H9 (cell line): ENCODE measurements around the gene HOXB6. TPM values are rescaled to one million over a fixed set of nuclear protein-coding genes. Genes with fewer than 3 reads are reported as not detected.

ENCODE experiments used
- DNase-seq: peaks from one replicate; pipeline ENCODE4 v3.0.0-alpha.2; 2017
- H2AFZ ChIP-seq: one replicate; pipeline ENCODE4 v1.6.1; 2013; ENCODE audit warnings: mild to moderate bottlenecking, low read length, control low read depth, moderate library complexity
- H2AK5ac ChIP-seq: 2 replicates; pipeline ENCODE4 v1.6.1; 2013; ENCODE audit warnings: low read length, control low read depth, mixed read lengths; ENCODE audit not compliant: insufficient read length
- H2BK120ac ChIP-seq: one replicate; pipeline ENCODE4 v1.6.1; 2013; ENCODE audit warnings: low read depth, mild to moderate bottlenecking, low read length, control low read depth, inconsistent platforms; ENCODE audit not compliant: poor library complexity, severe bottlenecking
- H2BK12ac ChIP-seq: 2 replicates; pipeline ENCODE4 v1.6.1; 2013; ENCODE audit warnings: low read length, control low read depth, mixed read lengths, low read depth; ENCODE audit not compliant: insufficient read length
- H2BK15ac ChIP-seq: 2 replicates; pipeline ENCODE4 v1.6.1; 2013; ENCODE audit warnings: low read depth, low read length, control low read depth
- H2BK20ac ChIP-seq: one replicate; pipeline ENCODE4 v1.6.1; 2013; ENCODE audit warnings: low read depth, mild to moderate bottlenecking, low read length, control low read depth, inconsistent platforms; ENCODE audit not compliant: poor library complexity, severe bottlenecking
- H2BK5ac ChIP-seq: 2 replicates; pipeline ENCODE4 v1.6.1; 2013; ENCODE audit warnings: low read length, control low read depth, mixed read lengths; ENCODE audit not compliant: insufficient read length
- H3K14ac ChIP-seq: 2 replicates; pipeline ENCODE4 v1.6.1; 2013; ENCODE audit warnings: low read length, control low read depth; ENCODE audit not compliant: insufficient read depth
- H3K18ac ChIP-seq: 2 replicates; pipeline ENCODE4 v1.6.1; 2013; ENCODE audit warnings: low read depth, mild to moderate bottlenecking, mixed read lengths, low read length, control low read depth; ENCODE audit not compliant: insufficient read length
- H3K23ac ChIP-seq: 2 replicates; pipeline ENCODE4 v1.6.1; 2013; ENCODE audit warnings: low read length, control low read depth, mixed read lengths, low read depth; ENCODE audit not compliant: insufficient read length
- H3K23me2 ChIP-seq: 2 replicates; pipeline ENCODE4 v1.6.1; 2013; ENCODE audit warnings: low read depth, mild to moderate bottlenecking, mixed read lengths, low read length, control low read depth; ENCODE audit not compliant: insufficient read length, poor library complexity, severe bottlenecking
- H3K27ac ChIP-seq: 2 replicates; pipeline ENCODE4 v1.5.1; 2013; ENCODE audit warnings: low read length, control low read depth, mixed read lengths, low read depth; ENCODE audit not compliant: insufficient read length
- H3K27me3 ChIP-seq: 2 replicates; pipeline ENCODE4 v1.6.1; 2013; ENCODE audit warnings: low read length, control low read depth, inconsistent platforms; ENCODE audit not compliant: insufficient read depth
- H3K4ac ChIP-seq: 2 replicates; pipeline ENCODE4 v1.6.1; 2013; ENCODE audit warnings: low read depth, mild to moderate bottlenecking, control low read depth, inconsistent platforms, low read length, moderate library complexity
- H3K4me1 ChIP-seq: 2 replicates; pipeline ENCODE4 v1.6.1; 2013; ENCODE audit warnings: low read length, control low read depth, inconsistent platforms; ENCODE audit not compliant: insufficient read depth
- H3K4me2 ChIP-seq: 2 replicates; pipeline ENCODE4 v1.6.1; 2013; ENCODE audit warnings: low read length, control low read depth, mixed read lengths; ENCODE audit not compliant: insufficient read length, insufficient read depth
- H3K56ac ChIP-seq: 2 replicates; pipeline ENCODE4 v1.6.1; 2013; ENCODE audit warnings: low read depth, mild to moderate bottlenecking, mixed read lengths, low read length, control low read depth; ENCODE audit not compliant: insufficient read length
- H3K79me1 ChIP-seq: 2 replicates; pipeline ENCODE4 v1.6.1; 2013; ENCODE audit warnings: low read depth, mild to moderate bottlenecking, moderate library complexity, low read length, control low read depth, inconsistent platforms; ENCODE audit not compliant: insufficient read depth, poor library complexity, severe bottlenecking
- H3K79me2 ChIP-seq: 2 replicates; pipeline ENCODE4 v1.6.1; 2013; ENCODE audit warnings: low read length, control low read depth, inconsistent platforms; ENCODE audit not compliant: insufficient read depth
- H3K9ac ChIP-seq: 2 replicates; pipeline ENCODE4 v1.6.1; 2013; ENCODE audit warnings: low read length, control low read depth, mixed read lengths; ENCODE audit not compliant: insufficient read length; ENCODE audit errors: extremely low read depth
- H3K9me3 ChIP-seq: one replicate; pipeline ENCODE4 v1.6.1; 2013; ENCODE audit warnings: low read depth, low read length, inconsistent platforms; ENCODE audit not compliant: control insufficient read depth
- H3T11ph ChIP-seq: one replicate; pipeline ENCODE4 v1.6.1; 2013; ENCODE audit warnings: mild to moderate bottlenecking, low read length, control low read depth, inconsistent platforms
- H4K20me1 ChIP-seq: one replicate; pipeline ENCODE4 v1.6.1; 2013; ENCODE audit not compliant: control insufficient read depth, insufficient read length, insufficient read depth
- H4K5ac ChIP-seq: 2 replicates; pipeline ENCODE4 v1.6.1; 2013; ENCODE audit warnings: low read depth, mild to moderate bottlenecking, mixed read lengths, low read length, control low read depth; ENCODE audit not compliant: insufficient read length
- H4K8ac ChIP-seq: replicated peaks from 2 replicates; pipeline ENCODE4 v1.6.1; 2013; ENCODE audit warnings: low read length, control low read depth, mixed read lengths, low read depth; ENCODE audit not compliant: insufficient read length
- H4K91ac ChIP-seq: 2 replicates; pipeline ENCODE4 v1.6.1; 2013; ENCODE audit warnings: low read depth, mild to moderate bottlenecking, moderate library complexity, mixed read lengths, low read length, control low read depth; ENCODE audit not compliant: insufficient read length
- H3K27ac Mint-ChIP-seq, 3 experiments: 2 replicates in 2 of 3; 3 replicates in 1 of 3; pipeline ENCODE4 v1.8.0; 2020 to 2021; ENCODE audit warnings: mixed read lengths in 3 of 3, mild to moderate bottlenecking in 1 of 3, moderate library complexity in 1 of 3
- H3K27me3 Mint-ChIP-seq: 2 replicates; pipeline ENCODE4 v1.8.0; 2021; ENCODE audit warnings: low read depth, mild to moderate bottlenecking, moderate library complexity, mixed read lengths
- H3K36me3 Mint-ChIP-seq, 3 experiments: 2 replicates in 2 of 3; 3 replicates in 1 of 3; pipeline ENCODE4 v1.8.0; 2020 to 2021; ENCODE audit warnings: low read depth in 3 of 3, mixed read lengths in 3 of 3; ENCODE audit not compliant: insufficient read depth in 1 of 3
- H3K4me1 Mint-ChIP-seq, 2 experiments: 2 replicates each; pipeline ENCODE4 v1.8.0; 2020; ENCODE audit warnings: mixed read lengths in 2 of 2
- H3K4me3 Mint-ChIP-seq, 2 experiments: 2 replicates in 1 of 2; 3 replicates in 1 of 2; pipeline ENCODE4 v1.8.0; 2020 to 2021; ENCODE audit warnings: mild to moderate bottlenecking in 2 of 2, mixed read lengths in 2 of 2, moderate library complexity in 1 of 2
- H3K9me3 Mint-ChIP-seq, 2 experiments: 2 replicates in 1 of 2; 3 replicates in 1 of 2; pipeline ENCODE4 v1.8.0; 2020; ENCODE audit warnings: mild to moderate bottlenecking in 2 of 2, mixed read lengths in 2 of 2, moderate library complexity in 1 of 2
- CTCF ChIP-seq: fragments of 200-600 bp; sonication (generic); conservative IDR thresholded peaks from 3 replicates; pipeline ENCODE4 v1.8.0; 2021; ENCODE audit warnings: antibody characterized with exemption, mild to moderate bottlenecking
- WGBS: extraction: QIAGEN DNeasy Blood & Tissue Kit; methylation state at CpG from one replicate; pipeline ENCODE4 v1.1.7; 2013; ENCODE audit warnings: missing lambda C conversion rate, low lambda C conversion rate, mixed read lengths; ENCODE audit not compliant: insufficient read length; ENCODE audit errors: extremely low coverage; 5-methylcytosine and 5-hydroxymethylcytosine counted together
- total RNA-seq: library from RNA; stranded (reverse); gene quantifications from 2 replicates; pipeline ENCODE4 v1.2.1, GENCODE V29; 2021

Gene HOXB6
- total RNA-seq, 1 experiment from 2014 or later, result not detected

- Histone ChIP-seq H3K56ac (no peak overlapping the region), H2AFZ (no peak overlapping the region), H3K23ac (no peak overlapping the region), H3K4ac (no peak overlapping the region), H4K20me1 (no peaks in the 10 kb centered on the region), H3K18ac (no peak overlapping the region), H3K27ac (no peak overlapping the region), H3K79me1 (no peaks in the 10 kb centered on the region), H2BK5ac (no peak overlapping the region), H4K5ac (no peak overlapping the region), H2BK120ac (no peak overlapping the region), H3K23me2 (no peaks in the 10 kb centered on the region), H4K8ac (no peak overlapping the region), H3K4me1 (no peaks in the 10 kb centered on the region), H4K91ac (no peak overlapping the region), H2BK20ac (no peak overlapping the region), H3K79me2 (no peaks in the 10 kb centered on the region), H3T11ph (no peak overlapping the region), H3K14ac (no peak overlapping the region), H3K9ac (no peak overlapping the region), H3K27me3 (peaks cover 99% of the 10 kb centered on the region), H3K9me3 (no peaks in the 10 kb centered on the region), H2BK12ac (no peak overlapping the region), H3K4me2 (peak overlapping the region; percentile 13), H2AK5ac (no peak overlapping the region), H2BK15ac (no peak overlapping the region)
- H3K9me3 Mint-ChIP-seq, result peaks cover 0 to 21% of the 10 kb centered on the region in 2 experiments; a peak in 2 of 5 replicates
- WGBS, result no CpG with 5 or more reads among the region's 16 CpGs
- H3K4me3 Mint-ChIP-seq, result no peak overlapping the region
- H3K27me3 Mint-ChIP-seq, result peaks cover 100% of the 10 kb centered on the region
- no peak overlapping the region for H3K27ac Mint-ChIP-seq
- no peak for TF ChIP-seq CTCF
- H3K4me1 Mint-ChIP-seq, result peaks cover 8 to 33% of the 10 kb centered on the region in 2 experiments
- DNase-seq, result no peak
- no peaks in the 10 kb centered on the region for H3K36me3 Mint-ChIP-seq
These were observed 7.3 kb downstream of the HOXB6 start for GRCh38 chr17:48597528-48597777.
